CD4-positive, CD25-positive, alpha-beta regulatory T cell (primary cell): ENCODE data around the gene BPI. TPM values are rescaled to one million over a fixed set of nuclear protein-coding genes. Genes with fewer than 3 reads are reported as not detected.
"Not testable (repeated sequence)": the region's sequence is repeated elsewhere in the genome, so short reads cannot be mapped to it uniquely, and the experiment has no call there.

Experiments used
- ATAC-seq, 2 donors: fragments of 150-1000 bp; cut with Tn5 transposase; one replicate each; pipeline ENCODE4 v1.10.0; 2021; ENCODE audit warnings: low read depth in 2 of 2, moderate number of reproducible peaks in 2 of 2, moderate library complexity in 1 of 2
- DNase-seq, 3 donors: peaks; one replicate each; pipeline versions ENCODE4 v3.0.0 to v3.0.0-alpha.2; 2012 to 2022; ENCODE audit warnings: mixed read lengths in 1 of 3
- H3K27ac ChIP-seq: one replicate; pipeline ENCODE4 v1.7.0; 2013; ENCODE audit warnings: mild to moderate bottlenecking, low read length; ENCODE audit not compliant: insufficient read depth, poor library complexity, severe bottlenecking
- H3K27me3 ChIP-seq: one replicate; pipeline ENCODE4 v1.7.0; 2013; ENCODE audit warnings: low read length; ENCODE audit not compliant: control insufficient read depth, insufficient read depth
- H3K36me3 ChIP-seq: one replicate; pipeline ENCODE4 v1.7.0; 2013; ENCODE audit warnings: mild to moderate bottlenecking, low read length, moderate library complexity; ENCODE audit not compliant: control insufficient read depth, insufficient read depth
- H3K4me1 ChIP-seq: 2 replicates; pipeline ENCODE4 v1.7.0; 2013; ENCODE audit warnings: mild to moderate bottlenecking, low read length; ENCODE audit not compliant: insufficient read depth, control insufficient read depth, poor library complexity, severe bottlenecking
- H3K4me3 ChIP-seq: one replicate; pipeline ENCODE4 v1.7.0; 2013; ENCODE audit warnings: low read depth, mild to moderate bottlenecking, low read length, moderate library complexity
- H3K9me3 ChIP-seq, 2 experiments: 1 replicate in 1 of 2; 2 replicates in 1 of 2; pipeline ENCODE4 v1.7.0; 2013; ENCODE audit warnings: low read length in 2 of 2, mild to moderate bottlenecking in 1 of 2, moderate library complexity in 1 of 2; ENCODE audit not compliant: control insufficient read depth in 2 of 2
- H3K27ac Mint-ChIP-seq, 3 donors: one replicate each; pipeline ENCODE4 v1.8.0; 2020 to 2022; ENCODE audit warnings: mild to moderate bottlenecking in 3 of 3, mixed read lengths in 3 of 3, moderate library complexity in 2 of 3
- H3K27me3 Mint-ChIP-seq: one replicate; pipeline ENCODE4 v1.8.0; 2022; ENCODE audit warnings: mild to moderate bottlenecking, mixed read lengths
- H3K36me3 Mint-ChIP-seq: one replicate; pipeline ENCODE4 v1.8.0; 2020; ENCODE audit warnings: mixed read lengths
- H3K4me1 Mint-ChIP-seq, 4 donors: one replicate each; pipeline ENCODE4 v1.8.0; 2020 to 2022; ENCODE audit warnings: mixed read lengths in 4 of 4, mild to moderate bottlenecking in 1 of 4
- H3K4me3 Mint-ChIP-seq, 4 donors: one replicate each; pipeline ENCODE4 v1.8.0; 2020 to 2022; ENCODE audit warnings: mild to moderate bottlenecking in 4 of 4, mixed read lengths in 4 of 4, moderate library complexity in 3 of 4
- H3K9me3 Mint-ChIP-seq, 7 donors: one replicate each; pipeline ENCODE4 v1.8.0; 2020 to 2022; ENCODE audit warnings: mixed read lengths in 7 of 7, mild to moderate bottlenecking in 3 of 7, moderate library complexity in 2 of 7
- polyA plus RNA-seq, 4 donors: library from polyadenylated mRNA; unstranded; fragments of 300-500 nt; fragmentation: Illumina TruSeq; gene quantifications; one replicate each; pipeline ENCODE4 v1.2.3, GENCODE V29; 2021
- total RNA-seq: library from RNA; stranded (reverse); gene quantifications from one replicate; pipeline ENCODE4 v1.2.3, GENCODE V29; 2022

The BPI gene
- total and polyA plus RNA-seq, 5 donors from 2014 or later = not detected

DNA sequence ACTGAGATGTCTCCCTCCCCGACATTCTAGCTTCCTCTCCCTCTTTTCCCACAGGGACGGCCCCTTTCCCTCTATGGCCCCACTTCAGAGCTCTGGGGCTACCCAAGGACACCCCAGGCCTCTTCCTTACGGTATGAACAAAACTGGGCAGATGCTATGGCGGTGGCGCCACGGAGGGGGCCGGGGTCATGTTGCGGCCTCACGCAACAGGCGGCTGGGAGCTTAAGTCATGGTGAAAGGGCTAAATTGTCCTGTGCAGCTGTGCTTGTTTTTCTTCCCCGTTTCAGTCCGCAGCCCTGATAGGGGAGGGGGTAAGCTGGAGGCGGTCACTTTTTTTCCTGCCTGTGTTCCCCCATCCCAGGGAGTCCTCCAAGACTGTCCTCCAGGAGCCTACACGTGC lies 25.8 kb upstream of the BPI start:
- H3K4me1 Mint-ChIP-seq = peaks cover 0 to 2% (median 0%) of the 10 kb centered on the region in 4 donors
- no peaks in the 10 kb centered on the region for H3K27me3 Mint-ChIP-seq
- DNase-seq = no peak
- Histone ChIP-seq H3K27me3 (no peaks in the 10 kb centered on the region), H3K36me3 (no peaks in the 10 kb centered on the region), H3K4me1 (no peaks in the 10 kb centered on the region), H3K27ac (no peak overlapping the region), H3K9me3 (no peaks in the 10 kb centered on the region), H3K4me3 (no peak overlapping the region)
- ATAC-seq = no peak
- H3K36me3 Mint-ChIP-seq = no peaks in the 10 kb centered on the region
- no peak overlapping the region for H3K4me3 Mint-ChIP-seq
- peaks cover 0 to 3% (median 0%) of the 10 kb centered on the region in 7 donors for H3K9me3 Mint-ChIP-seq
- H3K27ac Mint-ChIP-seq = no peak overlapping the region

DNA sequence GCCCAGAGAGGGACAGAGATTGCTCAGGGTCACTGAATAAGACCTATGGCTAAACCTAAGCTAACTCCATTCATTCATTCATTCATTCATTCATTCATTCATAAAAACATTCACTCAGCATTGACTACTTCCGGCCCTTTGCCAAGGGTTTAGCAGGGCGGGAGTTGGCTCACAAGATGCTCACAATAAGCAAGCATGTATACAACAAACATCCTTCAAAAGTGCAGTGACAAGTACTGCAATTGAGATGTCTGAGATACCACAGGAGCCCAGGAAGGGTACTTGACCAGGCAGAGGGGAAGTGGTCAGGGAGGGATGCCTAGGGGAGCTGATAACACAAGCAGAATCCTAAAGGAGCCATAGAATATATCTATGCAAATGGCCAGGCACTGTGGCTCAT lies 25.2 kb upstream of the BPI start:
- H3K4me1 Mint-ChIP-seq = peaks cover 0 to 2% (median 0%) of the 10 kb centered on the region in 4 donors
- no peak overlapping the region for H3K27ac ChIP-seq
- H3K27me3 ChIP-seq = no peaks in the 10 kb centered on the region
- H3K36me3 Mint-ChIP-seq = no peaks in the 10 kb centered on the region
- H3K27me3 Mint-ChIP-seq = no peaks in the 10 kb centered on the region
- no peak overlapping the region for H3K27ac Mint-ChIP-seq
- no peak overlapping the region for H3K4me3 Mint-ChIP-seq
- no peaks in the 10 kb centered on the region for H3K36me3 ChIP-seq
- DNase-seq (no peak), ATAC-seq (no peak)
- H3K4me1 ChIP-seq = no peaks in the 10 kb centered on the region
- no peaks in the 10 kb centered on the region for H3K9me3 ChIP-seq
- no peak overlapping the region for H3K4me3 ChIP-seq
- H3K9me3 Mint-ChIP-seq = peaks cover 0 to 3% (median 0%) of the 10 kb centered on the region in 7 donors

- H3K4me3 Mint-ChIP-seq, H3K4me1 ChIP-seq, H3K27me3 ChIP-seq, H3K4me1 Mint-ChIP-seq, H3K4me3 ChIP-seq, DNase-seq, ATAC-seq, H3K9me3 ChIP-seq, H3K9me3 Mint-ChIP-seq, H3K27ac ChIP-seq, H3K27ac Mint-ChIP-seq, H3K36me3 ChIP-seq, H3K36me3 Mint-ChIP-seq: not testable (repeated sequence)
- peaks cover 13% of the 10 kb centered on the region for H3K27me3 Mint-ChIP-seq
Observed at GRCh38 chr20:38281176-38281915, 22.6 kb upstream of the BPI start.

DNA sequence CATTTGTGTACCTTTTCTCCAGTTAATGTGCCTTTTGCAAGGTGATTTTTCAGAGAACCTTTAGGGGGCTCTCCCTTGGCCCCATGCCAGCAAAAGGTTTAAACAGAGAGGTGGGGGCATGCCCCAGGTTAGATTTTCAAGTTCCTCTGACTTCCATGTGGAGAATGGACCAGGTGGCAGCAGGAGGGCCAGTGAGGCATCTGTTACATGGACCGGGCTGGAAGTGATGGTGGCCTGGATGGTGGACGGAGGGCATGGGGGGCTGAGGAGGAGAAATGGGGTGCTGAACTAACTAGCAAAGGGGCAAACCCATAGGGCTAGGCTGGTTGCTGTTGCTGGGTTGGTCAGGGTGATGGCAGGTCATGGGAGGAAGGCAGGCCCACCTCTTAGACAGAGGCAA lies 20.7 kb upstream of the BPI start:
- no peaks in the 10 kb centered on the region for H3K4me1 ChIP-seq
- no peaks in the 10 kb centered on the region for H3K36me3 Mint-ChIP-seq

GRCh38 chr20:38284066-38284650 lies 19.8 kb upstream of the BPI start:
- H3K36me3 ChIP-seq, H3K4me3 Mint-ChIP-seq, H3K27ac Mint-ChIP-seq, H3K27ac ChIP-seq, H3K9me3 Mint-ChIP-seq, ATAC-seq, DNase-seq, H3K4me1 ChIP-seq, H3K36me3 Mint-ChIP-seq, H3K27me3 ChIP-seq, H3K9me3 ChIP-seq, H3K4me1 Mint-ChIP-seq, H3K4me3 ChIP-seq: not testable (repeated sequence)
- H3K27me3 Mint-ChIP-seq = peaks cover 32% of the 10 kb centered on the region

More for the DNA sequence above, 20.7 kb upstream of the BPI start:
- Mint-ChIP-seq H3K9me3 (peaks cover 0 to 2% (median 0%) of the 10 kb centered on the region in 7 donors), H3K4me3 (no peak overlapping the region), H3K4me1 (peaks cover 0 to 2% (median 1%) of the 10 kb centered on the region in 4 donors), H3K27ac (no peak overlapping the region), H3K27me3 (peaks cover 30% of the 10 kb centered on the region)
- no peaks in the 10 kb centered on the region for H3K36me3 ChIP-seq
- DNase-seq (no peak), ATAC-seq (no peak)
- H3K4me3 ChIP-seq = no peak overlapping the region
- no peak overlapping the region for H3K27ac ChIP-seq
- no peaks in the 10 kb centered on the region for H3K9me3 ChIP-seq
- H3K27me3 ChIP-seq = no peaks in the 10 kb centered on the region

DNA sequence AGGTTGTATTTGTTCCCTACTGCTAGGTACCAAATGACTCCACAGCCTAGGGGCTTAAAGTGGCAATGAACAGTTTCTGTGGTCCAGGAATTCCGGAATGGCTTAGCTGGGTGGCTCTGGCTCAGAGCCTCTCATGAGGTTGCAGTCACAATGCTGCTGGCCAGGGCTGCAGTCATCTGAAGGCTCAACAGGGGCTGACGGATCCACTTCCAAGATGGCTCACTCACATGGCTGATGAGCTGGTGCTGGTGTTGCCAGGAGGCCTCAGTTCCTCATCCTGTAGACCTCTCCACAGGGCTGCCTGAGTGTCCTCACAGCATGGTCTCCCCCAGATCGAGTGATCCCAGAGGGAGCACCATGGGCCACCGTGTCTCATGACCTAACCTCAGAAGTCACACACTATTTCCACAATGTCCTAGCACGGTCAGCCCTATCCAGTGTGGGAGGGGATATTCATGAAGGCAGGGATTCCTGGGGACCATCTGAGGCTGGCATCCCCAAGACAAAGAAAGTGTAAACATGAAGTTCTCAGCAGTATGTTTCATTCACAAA lies 19.0 kb upstream of the BPI start:
- Mint-ChIP-seq H3K4me1 (peaks cover 0 to 2% (median 1%) of the 10 kb centered on the region in 4 donors), H3K36me3 (no peaks in the 10 kb centered on the region), H3K9me3 (no peaks in the 10 kb centered on the region)

DNA sequence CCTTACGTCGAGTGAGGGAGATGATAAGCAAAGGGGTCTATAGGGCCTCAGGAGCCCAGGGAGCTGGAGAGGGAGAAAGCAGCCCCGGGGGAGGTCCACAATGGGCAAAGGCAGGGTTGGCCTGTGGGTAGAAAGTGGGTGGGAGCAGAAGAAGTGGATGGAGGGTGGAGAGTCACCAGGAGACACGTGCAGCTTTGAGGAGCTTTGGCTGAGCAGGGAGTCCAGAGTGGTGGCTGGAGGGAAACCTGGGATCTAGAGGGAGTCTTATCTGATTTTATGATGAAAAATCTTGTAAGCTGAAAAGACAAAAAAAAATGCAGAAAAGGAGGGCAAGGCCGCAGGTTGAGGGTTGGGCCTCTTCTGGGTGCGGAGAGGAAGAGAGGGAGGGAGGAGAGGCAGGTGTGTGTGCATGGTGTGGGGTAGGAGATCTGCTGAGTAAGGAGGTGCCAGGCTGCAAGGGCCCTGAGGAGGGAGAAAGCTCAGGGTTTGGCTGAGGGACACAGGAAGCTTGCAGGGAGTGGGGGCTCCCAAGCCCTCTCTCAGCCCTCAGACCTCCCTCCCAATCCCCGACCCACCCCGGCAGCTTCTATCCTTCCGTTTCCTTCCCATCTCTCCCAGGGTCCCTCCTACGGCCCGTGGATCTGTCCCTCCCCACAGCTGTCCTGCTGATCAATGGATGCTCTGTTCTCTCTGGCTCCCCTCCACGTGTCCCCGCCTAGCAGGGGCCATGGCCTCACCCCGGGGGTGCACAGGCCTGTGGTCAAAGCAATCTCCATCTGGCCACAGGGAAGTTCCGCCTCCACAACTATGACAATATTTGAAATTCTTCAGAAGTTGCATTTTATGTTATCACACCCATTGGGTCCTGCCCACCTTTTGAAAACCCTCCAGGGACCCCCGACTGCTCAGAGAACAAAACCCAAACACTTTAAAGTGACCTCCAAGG lies 17.1 kb upstream of the BPI start:
- H3K4me1 Mint-ChIP-seq = peaks cover 0 to 2% (median 1%) of the 10 kb centered on the region in 4 donors
- no peak overlapping the region for H3K4me3 ChIP-seq
- peaks cover 37% of the 10 kb centered on the region for H3K27me3 Mint-ChIP-seq
- ATAC-seq = no peak
- H3K27ac ChIP-seq = no peak overlapping the region
- H3K9me3 Mint-ChIP-seq = no peaks in the 10 kb centered on the region
- no peak for DNase-seq
- H3K27me3 ChIP-seq = no peaks in the 10 kb centered on the region
- no peak overlapping the region for H3K4me3 Mint-ChIP-seq
- no peaks in the 10 kb centered on the region for H3K36me3 Mint-ChIP-seq
- no peaks in the 10 kb centered on the region for H3K4me1 ChIP-seq
- no peaks in the 10 kb centered on the region for H3K36me3 ChIP-seq
- H3K27ac Mint-ChIP-seq = no peak overlapping the region
- no peaks in the 10 kb centered on the region for H3K9me3 ChIP-seq

More for the DNA sequence above, 19.0 kb upstream of the BPI start:
- H3K36me3 ChIP-seq = no peaks in the 10 kb centered on the region
- no peak for ATAC-seq
- Mint-ChIP-seq H3K27me3 (peaks cover 32% of the 10 kb centered on the region), H3K4me3 (no peak overlapping the region), H3K27ac (no peak overlapping the region)
- H3K27me3 ChIP-seq = no peaks in the 10 kb centered on the region
- H3K4me1 ChIP-seq = no peaks in the 10 kb centered on the region
- no peak overlapping the region for H3K27ac ChIP-seq
- H3K4me3 ChIP-seq = no peak overlapping the region
- no peak for DNase-seq
- H3K9me3 ChIP-seq = no peaks in the 10 kb centered on the region
